Cardiac muscle cell (in vitro differentiated cells and primary cell): ENCODE measurements around the gene RAET1G. TPM values are rescaled to one million over a fixed set of nuclear protein-coding genes. Genes with fewer than 3 reads are reported as not detected.
A peak's percentile ranks its signal among the peaks of the same experiment; 100 is the strongest.
"Not testable (repeated sequence)": the region's sequence is repeated elsewhere in the genome, so short reads cannot be mapped to it uniquely, and the experiment has no call there.

ENCODE experiments used
- DNase-seq, 2 donors: peaks; one replicate each; pipeline versions ENCODE4 v3.0.0 to v3.0.0-alpha.2; 2010 to 2017; ENCODE audit warnings: low read depth in 1 of 2, low spot score in 1 of 2
- H3K27ac ChIP-seq: fragments of 200-600 bp; sonication (generic); 2 replicates; pipeline ENCODE4 v1.5.1; 2016
- H3K27me3 ChIP-seq: fragments of 200-600 bp; sonication (generic); 2 replicates; pipeline ENCODE4 v1.6.0; 2016; ENCODE audit warnings: control low read depth
- H3K36me3 ChIP-seq: fragments of 200-600 bp; sonication (generic); 2 replicates; pipeline ENCODE4 v1.5.1; 2016; ENCODE audit warnings: control low read depth
- H3K4me1 ChIP-seq: fragments of 200-600 bp; sonication (generic); 2 replicates; pipeline ENCODE4 v1.8.1; 2017; ENCODE audit warnings: low read depth, mild to moderate bottlenecking, mixed run types
- H3K4me3 ChIP-seq: fragments of 200-600 bp; sonication (generic); 2 replicates; pipeline ENCODE4 v1.5.1; 2016; ENCODE audit warnings: mild to moderate bottlenecking
- H3K9me3 ChIP-seq: fragments of 200-600 bp; sonication (generic); 2 replicates; pipeline ENCODE4 v1.5.1; 2017; ENCODE audit warnings: low read depth, mild to moderate bottlenecking, control low read depth
- CTCF ChIP-seq: IDR thresholded peaks from 2 replicates; pipeline ENCODE4 v1.5.1; 2012; ENCODE audit warnings: low read depth, mild to moderate bottlenecking, low read length
- polyA plus RNA-seq: library from polyadenylated mRNA; unstranded; fragments of >200 nt; fragmentation: Nextera tagmentation; extraction: Ambion mirVana; gene quantifications from 2 replicates; pipeline ENCODE4 v1.2.1, GENCODE V29; 2016
- total RNA-seq: library from RNA; depleted of rRNA; stranded (reverse); fragments of >200 nt; gene quantifications from 2 replicates; pipeline ENCODE4 v1.2.3, GENCODE V29; 2016

RAET1G gene
- total and polyA plus RNA-seq, 2 experiments from 2014 or later, result not detected

- Histone ChIP-seq H3K36me3 (no peaks in the 10 kb centered on the region), H3K27ac (no peak overlapping the region), H3K9me3 (no peaks in the 10 kb centered on the region), H3K4me1 (no peaks in the 10 kb centered on the region), H3K27me3 (peaks cover 99% of the 10 kb centered on the region), H3K4me3 (no peak overlapping the region)
- TF ChIP-seq CTCF, result peak; percentile 70
- peak; percentile 67 to 78 for DNase-seq
Observed at GRCh38 chr6:149934249-149935156, 11.6 kb upstream of the RAET1G start.

- TF ChIP-seq CTCF, result no peak
- no peaks in the 10 kb centered on the region for H3K9me3 ChIP-seq
- no peak overlapping the region for H3K4me3 ChIP-seq
- no peak for DNase-seq
- H3K36me3 ChIP-seq, result no peaks in the 10 kb centered on the region
- peaks cover 99% of the 10 kb centered on the region for H3K27me3 ChIP-seq
- no peaks in the 10 kb centered on the region for H3K4me1 ChIP-seq
- no peak overlapping the region for H3K27ac ChIP-seq
Observed at GRCh38 chr6:149933461-149933860, 10.5 kb upstream of the RAET1G start.

GRCh38 chr6:149933036-149933435, 10.1 kb upstream of the RAET1G start:
- H3K9me3 ChIP-seq, result no peaks in the 10 kb centered on the region
- DNase-seq, result no peak
- TF ChIP-seq CTCF, result no peak
- no peaks in the 10 kb centered on the region for H3K36me3 ChIP-seq
- no peak overlapping the region for H3K27ac ChIP-seq
- H3K4me3 ChIP-seq, result no peak overlapping the region
- H3K27me3 ChIP-seq, result peaks cover 97% of the 10 kb centered on the region
- H3K4me1 ChIP-seq, result no peaks in the 10 kb centered on the region

- TF ChIP-seq CTCF, result no peak
- H3K36me3 ChIP-seq, result no peaks in the 10 kb centered on the region
- no peak for DNase-seq
- H3K27ac ChIP-seq, result no peak overlapping the region
- H3K4me3 ChIP-seq, result no peak overlapping the region
- H3K9me3 ChIP-seq, result no peaks in the 10 kb centered on the region
- peaks cover 93% of the 10 kb centered on the region for H3K27me3 ChIP-seq
- no peaks in the 10 kb centered on the region for H3K4me1 ChIP-seq
Observed at GRCh38 chr6:149931501-149931900, 8.6 kb upstream of the RAET1G start.

GRCh38 chr6:149929422-149929821, 6.5 kb upstream of the RAET1G start:
- no peak overlapping the region for H3K4me3 ChIP-seq
- no peak overlapping the region for H3K27ac ChIP-seq
- no peaks in the 10 kb centered on the region for H3K9me3 ChIP-seq
- peaks cover 89% of the 10 kb centered on the region for H3K27me3 ChIP-seq
- no peaks in the 10 kb centered on the region for H3K4me1 ChIP-seq
- no peaks in the 10 kb centered on the region for H3K36me3 ChIP-seq
- peak in 1 of 2 donors; percentile 34 for DNase-seq
- peak; percentile 58 for TF ChIP-seq CTCF

GRCh38 chr6:149927025-149927424, 4.1 kb upstream of the RAET1G start:
- not testable (repeated sequence) for DNase-seq, H3K27ac ChIP-seq, H3K9me3 ChIP-seq, H3K4me1 ChIP-seq, H3K4me3 ChIP-seq, H3K36me3 ChIP-seq
- peaks cover 90% of the 10 kb centered on the region for H3K27me3 ChIP-seq
